Heart right ventricle (tissue), 16 donors: ENCODE data around the gene PJVK. TPM values are rescaled to one million over a fixed set of nuclear protein-coding genes. Genes with fewer than 3 reads are reported as not detected.

Experiments
- ATAC-seq, 8 donors: fragments of 200-7000 bp; cut with Tn5 transposase; one replicate each; pipeline ENCODE4 v1.9.1; 2020; ENCODE audit warnings: mild to moderate bottlenecking in 8 of 8, moderate library complexity in 8 of 8, moderate number of reproducible peaks in 1 of 8
- DNase-seq, 2 donors: peaks; one replicate each; pipeline ENCODE4 v3.0.0-alpha.2; 2020
- H3K27ac ChIP-seq, 10 donors: fragments of 200-600 bp; sonication (generic) in 2 of 10; one replicate each; pipeline versions ENCODE4 v1.5.0 to v1.8.0; 2020 to 2022; ENCODE audit warnings: mild to moderate bottlenecking in 3 of 10
- H3K27me3 ChIP-seq, 7 donors: fragments of 200-600 bp; one replicate each; pipeline ENCODE4 v1.8.0; 2021 to 2022; ENCODE audit warnings: mild to moderate bottlenecking in 2 of 7
- H3K36me3 ChIP-seq, 9 donors: fragments of 200-600 bp; sonication (generic) in 1 of 9; one replicate each; pipeline versions ENCODE4 v1.5.0 to v1.8.0; 2020 to 2022; ENCODE audit warnings: mild to moderate bottlenecking in 2 of 9
- H3K4me1 ChIP-seq, 9 donors: fragments of 200-600 bp; sonication (generic) in 1 of 9; one replicate each; pipeline versions ENCODE4 v1.5.0 to v1.8.0; 2020 to 2022; ENCODE audit warnings: mild to moderate bottlenecking in 4 of 9
- H3K4me3 ChIP-seq, 10 donors: fragments of 200-600 bp; sonication (generic) in 2 of 10; one replicate each; pipeline versions ENCODE4 v1.5.0 to v1.8.0; 2020 to 2022; ENCODE audit warnings: mild to moderate bottlenecking in 7 of 10, moderate library complexity in 2 of 10
- H3K9me3 ChIP-seq, 11 donors: fragments of 200-600 bp in 10 of 11; sonication (generic) in 2 of 11; one replicate each; pipeline versions ENCODE4 v1.5.0 to v1.8.0; 2013 to 2022; ENCODE audit warnings: mild to moderate bottlenecking in 2 of 11, control low read depth in 1 of 11, moderate library complexity in 1 of 11
- CTCF ChIP-seq, 9 donors: fragments of 200-600 bp; sonication (generic) in 2 of 9; IDR thresholded peaks; one replicate each; pipeline versions ENCODE4 v1.5.0 to v1.8.0; 2021 to 2022; ENCODE audit warnings: antibody characterized with exemption in 9 of 9, mild to moderate bottlenecking in 5 of 9, moderate library complexity in 1 of 9
- WGBS, 2 donors: extraction: QIAGEN DNeasy Blood & Tissue Kit; methylation state at CpG; one replicate each; pipeline ENCODE4 v1.1.7; 2013; ENCODE audit warnings: inconsistent platforms in 1 of 2; 5-methylcytosine and 5-hydroxymethylcytosine counted together
- intact Hi-C, 10 donors: fragments of 100-400 bp; cut with DNase I; formaldehyde crosslinking; loops; one replicate each; pipeline versions ENCODE4 v1.11.1 to v1.14.2; 2022
- long read RNA-seq, 3 donors: library from polyadenylated mRNA; unstranded; transcript quantifications; one replicate each; pipeline ENCODE4 v2.0.0, GENCODE V29; 2020 to 2021
- polyA plus RNA-seq, 2 donors: library from polyadenylated mRNA; stranded (reverse); fragments of 200-250 nt; gene quantifications; one replicate each; pipeline ENCODE4 v1.2.3, GENCODE V29; 2013
- total RNA-seq, 10 donors: library from RNA; stranded (reverse); fragmentation: NEBNext Ultra II Directional in 3 of 10; extraction: Animal tissue kit (Norgen Biotek cat#: 25700) in 3 of 10; gene quantifications; one replicate each; pipeline versions ENCODE4 v1.2.1 to v1.2.4, GENCODE V29; 2021 to 2023
- donor health status: Arrhythmogenic right ventricular cardiomyopathy.
- donor health status: ischemic (EF 13 %, LVEDD 7.1; RV severe dilation, severe dysfunction).
- donor health status: healthy with polysubstance abuse.
- donor health status: DM: no; HTN: yes; CAD: no.
- donor health status: DM: no; HTN: no; CAD: no.
- donor health status: ischemic (EF 25% LVEDD 6.9; RV normal size, moderate dysfunction).
- donor health status: ischemic (EF 25% LVEDD 5.7; RV mildly dilated, moderate dysfunction).
- donor health status: healthy.
- donor health status: DM: yes; HTN: yes; CAD: no.
- donor health status: Ischemic cardiomyopathy.
- donor health status: ischemic (EF 35%, LVEDD 5.7; RV mildly dilated, moderate dysfunction).
- donor health status: nonischemic (EF 11% LVEDD 7.7; RV severe dilation, severe dysfunction).
- donor health status: DM: yes; HTN: yes; CAD: no.
- donor health status: PGD.
- donor health status: ischemic (EF 29% LVEDD 5.4; RV normal size, mild dysfunction).
- donor health status: nonischemic (EF 23%, LVEDD 6.1; RV moderate dilation, normal function).

The PJVK gene
- total RNA-seq (1 to 10 TPM in 7 of 10 donors, under 1 TPM in 3; 0.57 to 2.0 (median 1.7) TPM), polyA plus RNA-seq (1 to 10 TPM in 1 of 2 donors, under 1 TPM in 1; 0.54 to 6.6 TPM)
- long read RNA-seq, donor 1, partial matches to known transcripts: 0 of 1 reads
- long read RNA-seq, donor 1, other reads (novel, unspliced or antisense): 1 of 1 reads
- long read RNA-seq, donor 2, partial matches to known transcripts: 0 of 2 reads
- long read RNA-seq, donor 2, other reads (novel, unspliced or antisense): 1 of 2 reads
- long read RNA-seq, donor 3, partial matches to known transcripts: 0 of 3 reads
- long read RNA-seq, donor 3, other reads (novel, unspliced or antisense): 3 of 3 reads

- WGBS, 2 donors: 0 to 1% methylated on average over 57 to 76 of the region's 76 CpGs
- Histone ChIP-seq H3K4me1 (peaks cover 10 to 40% (median 30%) of the 10 kb centered on the region in 9 donors), H3K9me3 (no peaks in the 10 kb centered on the region), H3K4me3 (peak within 1 kb of the TSS; percentile 51 to 99 (median 86)), H3K27ac (peak within 1 kb of the TSS; percentile 94 to 99 (median 97)), H3K36me3 (peaks cover 0 to 29% (median 5%) of the 10 kb centered on the region in 9 donors), H3K27me3 (no peaks in the 10 kb centered on the region)
- DNase-seq: peak; percentile 97 to 99
- ATAC-seq: peak; percentile 98 to 99 (median 99)
- peak in 5 of 9 donors; percentile 12 to 42 (median 22) for TF ChIP-seq CTCF (IDR thresholded peaks at IDR 0.05)
- intact Hi-C loops: loop anchor here in 4 of 10 donors (1.0 to 2.0 kb wide), 3 partner anchors 26 to 28 kb away; partner anchors contain the start of gene FKBP7 (in 3 of the 4)
Observed at GRCh38 chr2:178450774-178451525, at the start of gene PJVK, which contains the start of gene PRKRA. Gene PJVK (plus strand): TSS chr2:178451378. CDS start chr2:178453410, 2,032 bp downstream. Gene PRKRA (minus strand): TSS chr2:178451175. CDS start chr2:178451030, 145 bp downstream.

GRCh38 chr2:178401994-178402437 is 49.2 kb upstream of the PJVK start:
- intact Hi-C loops: loop anchor here in 1 of 10 donors (10.0 kb wide), 1 partner anchor 287 kb away; the partner anchor contains the start of gene RBM45
- Histone ChIP-seq H3K4me3 (no peak overlapping the region), H3K9me3 (no peaks in the 10 kb centered on the region), H3K27me3 (no peaks in the 10 kb centered on the region), H3K27ac (no peak overlapping the region), H3K4me1 (no peaks in the 10 kb centered on the region), H3K36me3 (no peaks in the 10 kb centered on the region)
- no peak for TF ChIP-seq CTCF (IDR thresholded peaks at IDR 0.05)
- no peak for ATAC-seq
- 73 to 77% methylated on average over 6 of the region's 6 CpGs for WGBS, 2 donors
- no peak for DNase-seq

- intact Hi-C loops: loop anchor here in 1 of 10 donors (10.0 kb wide), 1 partner anchor 289 kb away; the partner anchor contains the start of gene RBM45
- Histone ChIP-seq H3K4me1 (no peaks in the 10 kb centered on the region), H3K9me3 (no peaks in the 10 kb centered on the region), H3K4me3 (no peak overlapping the region), H3K27me3 (no peaks in the 10 kb centered on the region), H3K27ac (no peak overlapping the region), H3K36me3 (no peaks in the 10 kb centered on the region)
- TF ChIP-seq CTCF (IDR thresholded peaks at IDR 0.05): no peak
- 76 to 78% methylated on average over 3 of the region's 3 CpGs for WGBS, 2 donors
- DNase-seq (no peak), ATAC-seq (no peak)
Observed at GRCh38 chr2:178403671-178404306, 47.4 kb upstream of the PJVK start.

- ATAC-seq (peak in 4 of 8 donors; percentile 11 to 67 (median 46)), DNase-seq (no peak)
- no peaks in the 10 kb centered on the region for H3K4me1 ChIP-seq
- no peak overlapping the region for H3K27ac ChIP-seq
- WGBS, 2 donors: 35 to 37% methylated on average over 4 of the region's 4 CpGs
- no peak for TF ChIP-seq CTCF (IDR thresholded peaks at IDR 0.05)
- H3K36me3 ChIP-seq: no peaks in the 10 kb centered on the region
- intact Hi-C loops: loop anchor here in 1 of 10 donors (10.0 kb wide), 1 partner anchor 290 kb away; the partner anchor contains the start of gene RBM45
- no peaks in the 10 kb centered on the region for H3K9me3 ChIP-seq
- H3K27me3 ChIP-seq: no peaks in the 10 kb centered on the region
- no peak overlapping the region for H3K4me3 ChIP-seq
Observed at GRCh38 chr2:178404368-178404767, 46.8 kb upstream of the PJVK start.
